Lower leg skin (tissue), 3 donors: ENCODE data around the gene SSH2.

Experiments used
- POLR2A ChIP-seq, 2 donors: fragments of 450-650 bp; IDR thresholded peaks; one replicate each; pipeline ENCODE4 v1.6.1; 2016 to 2017; ENCODE audit warnings: antibody characterized with exemption in 2 of 2, mild to moderate bottlenecking in 1 of 2, moderate library complexity in 1 of 2
- TF ChIP-seq, protein P1 (sequence below), 3 donors: fragments of 450-650 bp; IDR thresholded peaks; one replicate each; pipeline ENCODE4 v1.5.1; 2016; ENCODE audit warnings: antibody characterized with exemption in 3 of 3, mild to moderate bottlenecking in 3 of 3, moderate library complexity in 2 of 3

DNA sequence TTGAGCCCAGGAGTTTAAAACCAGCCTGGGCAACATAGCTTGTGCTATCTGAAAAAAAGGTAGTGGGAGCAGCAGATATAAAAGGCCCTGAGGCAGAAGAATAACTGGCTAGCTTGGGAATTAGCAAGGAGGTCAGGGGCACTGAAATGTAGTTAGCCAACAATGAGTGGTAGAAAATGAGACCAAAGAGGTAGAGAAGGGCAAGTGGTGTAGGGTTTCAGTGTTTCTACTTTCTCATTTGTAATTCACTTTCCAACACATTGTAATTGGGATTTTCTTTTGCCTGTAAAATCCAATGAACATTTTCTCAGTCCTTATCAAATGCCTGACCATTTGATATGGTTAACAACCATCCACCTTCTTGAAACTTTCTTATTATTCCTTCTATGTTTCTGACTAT, 212.2 kb downstream of the SSH2 start:
- TF ChIP-seq, protein P1, sequence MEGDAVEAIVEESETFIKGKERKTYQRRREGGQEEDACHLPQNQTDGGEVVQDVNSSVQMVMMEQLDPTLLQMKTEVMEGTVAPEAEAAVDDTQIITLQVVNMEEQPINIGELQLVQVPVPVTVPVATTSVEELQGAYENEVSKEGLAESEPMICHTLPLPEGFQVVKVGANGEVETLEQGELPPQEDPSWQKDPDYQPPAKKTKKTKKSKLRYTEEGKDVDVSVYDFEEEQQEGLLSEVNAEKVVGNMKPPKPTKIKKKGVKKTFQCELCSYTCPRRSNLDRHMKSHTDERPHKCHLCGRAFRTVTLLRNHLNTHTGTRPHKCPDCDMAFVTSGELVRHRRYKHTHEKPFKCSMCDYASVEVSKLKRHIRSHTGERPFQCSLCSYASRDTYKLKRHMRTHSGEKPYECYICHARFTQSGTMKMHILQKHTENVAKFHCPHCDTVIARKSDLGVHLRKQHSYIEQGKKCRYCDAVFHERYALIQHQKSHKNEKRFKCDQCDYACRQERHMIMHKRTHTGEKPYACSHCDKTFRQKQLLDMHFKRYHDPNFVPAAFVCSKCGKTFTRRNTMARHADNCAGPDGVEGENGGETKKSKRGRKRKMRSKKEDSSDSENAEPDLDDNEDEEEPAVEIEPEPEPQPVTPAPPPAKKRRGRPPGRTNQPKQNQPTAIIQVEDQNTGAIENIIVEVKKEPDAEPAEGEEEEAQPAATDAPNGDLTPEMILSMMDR (IDR thresholded peaks at IDR 0.05) = no peak
- TF ChIP-seq POLR2A (IDR thresholded peaks at IDR 0.05) = no peak
